ENCODE data around the gene SMIM31. TPM values are rescaled to one million over a fixed set of nuclear protein-coding genes. Genes with fewer than 3 reads are reported as not detected.

SMIM31 gene
- not detected in 2 replicates for total RNA-seq

GRCh38 chr4:164753873-164754488, at the start of gene SMIM31:
SMIM31 (plus strand) TSS chr4:164754131; CDS start chr4:164770444, 16,313 bp downstream.

Small RNAs within 50 kb of the gene (small RNA-seq; reads per million reads assigned to genes)
- gene RNU6-668P = not detected

Other genes starting within 250 kb of the SMIM31 start
- gene APELA, start 123.0 kb downstream of the SMIM31 start, total RNA-seq = not detected in 2 replicates
- gene TRIM61, start 223.5 kb downstream of the SMIM31 start, total RNA-seq = not detected in 2 replicates

Data from vein endothelial cell (primary cell).